GM10266 (cell line): Measurements from ENCODE around the gene CREB3L2.
A peak's percentile ranks its signal among the peaks of the same experiment; 100 is the strongest.
"Not testable (repeated sequence)": the region's sequence is repeated elsewhere in the genome, so short reads cannot be mapped to it uniquely, and the experiment has no call there.

Experiments
- DNase-seq: peaks from one replicate; pipeline ENCODE4 v3.0.0; 2012; ENCODE audit errors: extremely low spot score
- TF ChIP-seq, protein P1 (sequence below): IDR thresholded peaks from 2 replicates; pipeline ENCODE4 v1.5.1; 2012; ENCODE audit warnings: mild to moderate bottlenecking, low read depth; ENCODE audit not compliant: control insufficient read depth, insufficient read depth; ENCODE audit errors: missing control alignments

CREB3L2 gene

DNA sequence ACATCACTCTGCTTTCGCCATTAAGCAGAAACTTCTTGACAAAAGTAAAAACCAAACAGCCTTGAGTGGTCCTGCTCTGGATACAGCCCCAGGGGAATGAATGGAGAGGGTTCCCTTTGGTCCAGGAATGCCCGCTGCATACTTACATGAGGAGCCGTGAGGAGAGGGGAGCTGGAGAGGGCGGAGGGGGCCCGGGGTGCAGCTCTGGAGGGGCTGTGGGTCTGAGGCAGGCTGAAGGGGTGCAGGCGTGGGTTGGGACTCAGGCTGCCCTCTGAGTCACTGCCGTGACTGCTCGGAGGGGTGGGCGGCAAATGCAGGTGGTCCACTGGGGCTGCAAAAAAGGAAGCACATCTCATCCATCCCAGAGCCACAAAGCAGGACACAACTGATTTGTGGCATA is 93.8 kb downstream of the CREB3L2 start:
- TF ChIP-seq, protein P1, sequence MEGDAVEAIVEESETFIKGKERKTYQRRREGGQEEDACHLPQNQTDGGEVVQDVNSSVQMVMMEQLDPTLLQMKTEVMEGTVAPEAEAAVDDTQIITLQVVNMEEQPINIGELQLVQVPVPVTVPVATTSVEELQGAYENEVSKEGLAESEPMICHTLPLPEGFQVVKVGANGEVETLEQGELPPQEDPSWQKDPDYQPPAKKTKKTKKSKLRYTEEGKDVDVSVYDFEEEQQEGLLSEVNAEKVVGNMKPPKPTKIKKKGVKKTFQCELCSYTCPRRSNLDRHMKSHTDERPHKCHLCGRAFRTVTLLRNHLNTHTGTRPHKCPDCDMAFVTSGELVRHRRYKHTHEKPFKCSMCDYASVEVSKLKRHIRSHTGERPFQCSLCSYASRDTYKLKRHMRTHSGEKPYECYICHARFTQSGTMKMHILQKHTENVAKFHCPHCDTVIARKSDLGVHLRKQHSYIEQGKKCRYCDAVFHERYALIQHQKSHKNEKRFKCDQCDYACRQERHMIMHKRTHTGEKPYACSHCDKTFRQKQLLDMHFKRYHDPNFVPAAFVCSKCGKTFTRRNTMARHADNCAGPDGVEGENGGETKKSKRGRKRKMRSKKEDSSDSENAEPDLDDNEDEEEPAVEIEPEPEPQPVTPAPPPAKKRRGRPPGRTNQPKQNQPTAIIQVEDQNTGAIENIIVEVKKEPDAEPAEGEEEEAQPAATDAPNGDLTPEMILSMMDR = no peak
- no peak for DNase-seq

DNA sequence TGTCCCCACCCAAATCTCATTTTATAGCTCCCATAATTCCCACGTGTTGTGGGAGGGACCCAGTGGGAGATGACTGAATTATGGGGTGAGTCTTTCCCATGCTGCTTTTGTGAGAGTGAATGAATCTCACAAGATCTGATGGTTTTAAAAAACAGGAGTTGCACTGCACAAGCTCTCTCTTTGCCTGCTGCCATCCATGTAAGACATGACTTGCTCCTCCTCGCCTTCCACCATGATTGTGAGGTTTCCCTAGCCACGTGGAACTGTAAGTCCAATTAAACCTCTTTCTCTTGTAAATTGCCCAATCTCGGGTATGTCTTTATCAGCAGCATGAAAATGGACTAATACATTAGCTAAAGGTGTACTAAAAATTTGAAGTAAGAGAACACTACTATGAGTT is 95.2 kb downstream of the CREB3L2 start:
- not testable (repeated sequence) for DNase-seq

DNA sequence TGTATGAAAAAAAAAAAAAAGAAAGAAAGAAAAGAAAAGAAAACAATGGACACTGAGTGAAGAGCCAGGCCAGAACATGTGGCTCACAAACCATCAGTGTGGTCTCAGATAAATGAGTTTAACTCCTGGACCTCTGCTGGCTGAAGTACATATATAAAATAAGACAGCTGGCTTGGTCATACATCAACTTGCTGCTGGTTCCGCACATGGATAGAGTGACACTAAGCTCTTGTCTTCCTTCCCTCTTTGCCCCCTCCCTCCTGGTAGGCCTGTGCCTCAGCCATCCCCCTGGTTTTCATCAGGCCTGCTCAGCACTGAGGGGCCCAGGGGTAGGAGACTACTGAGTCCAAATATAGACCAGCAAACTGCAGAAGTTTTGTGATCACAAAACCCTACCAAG is 97.1 kb downstream of the CREB3L2 start:
- DNase-seq = no peak
- TF ChIP-seq, protein P1 = no peak

DNA sequence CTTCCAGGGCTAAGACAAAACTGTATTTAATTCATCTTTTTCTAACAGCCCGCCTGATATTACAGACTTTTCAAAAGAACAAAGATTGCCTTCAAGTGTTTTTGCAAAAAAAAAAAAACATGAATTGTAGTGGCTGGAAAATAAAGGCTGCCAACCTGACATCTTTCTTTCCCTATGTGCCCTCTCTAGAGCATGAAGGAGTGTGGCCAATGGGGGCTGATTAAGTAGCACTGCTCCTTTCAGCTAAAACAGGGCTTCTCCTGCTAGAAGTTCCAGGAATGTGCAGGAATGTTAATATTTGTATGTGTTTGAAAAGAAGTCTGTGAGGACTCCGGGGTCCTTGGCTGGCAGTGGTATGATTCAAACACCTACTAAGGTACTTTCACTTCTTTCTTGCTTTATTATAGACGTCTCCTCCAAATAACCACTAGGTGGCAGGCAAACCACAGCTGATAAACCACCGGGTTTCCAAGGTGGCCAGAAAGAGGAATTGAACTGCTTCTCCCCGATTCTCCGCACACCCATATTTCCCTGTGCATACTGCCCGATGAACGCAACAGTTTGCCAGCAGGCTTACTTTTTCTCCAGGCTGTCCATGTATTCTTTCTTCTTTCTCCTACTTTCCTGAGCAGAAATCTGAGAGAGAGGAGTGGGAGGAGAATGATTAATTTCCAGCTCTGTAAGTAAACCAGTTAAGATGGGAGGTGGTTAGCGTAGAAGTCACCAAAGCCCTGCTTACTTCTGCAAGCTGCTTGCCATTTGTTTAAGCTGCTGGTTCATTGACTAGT is 98.3 kb downstream of the CREB3L2 start:
- TF ChIP-seq, protein P1 = peak; percentile 67
- DNase-seq = peak; percentile 70

DNA sequence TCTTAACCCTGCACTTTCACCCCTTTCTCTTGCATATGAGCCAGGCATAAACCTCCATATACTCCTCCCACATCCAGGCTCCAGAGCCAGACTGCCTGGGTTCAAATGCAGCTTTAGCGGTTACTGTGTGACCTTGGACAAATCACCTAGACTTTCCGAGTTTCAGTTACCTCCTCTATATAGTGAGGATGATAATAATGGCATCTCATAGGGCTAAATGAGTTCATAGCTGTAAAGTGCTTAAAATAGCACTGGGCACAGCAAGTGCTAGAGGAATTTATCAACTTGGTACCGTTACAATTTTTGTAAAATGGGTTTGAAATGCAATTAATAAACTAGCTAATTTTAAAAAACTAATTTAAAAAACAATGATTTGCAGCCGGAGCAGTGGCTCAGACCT is 101.7 kb downstream of the CREB3L2 start:
- no peak for DNase-seq
- TF ChIP-seq, protein P1 = no peak

DNA sequence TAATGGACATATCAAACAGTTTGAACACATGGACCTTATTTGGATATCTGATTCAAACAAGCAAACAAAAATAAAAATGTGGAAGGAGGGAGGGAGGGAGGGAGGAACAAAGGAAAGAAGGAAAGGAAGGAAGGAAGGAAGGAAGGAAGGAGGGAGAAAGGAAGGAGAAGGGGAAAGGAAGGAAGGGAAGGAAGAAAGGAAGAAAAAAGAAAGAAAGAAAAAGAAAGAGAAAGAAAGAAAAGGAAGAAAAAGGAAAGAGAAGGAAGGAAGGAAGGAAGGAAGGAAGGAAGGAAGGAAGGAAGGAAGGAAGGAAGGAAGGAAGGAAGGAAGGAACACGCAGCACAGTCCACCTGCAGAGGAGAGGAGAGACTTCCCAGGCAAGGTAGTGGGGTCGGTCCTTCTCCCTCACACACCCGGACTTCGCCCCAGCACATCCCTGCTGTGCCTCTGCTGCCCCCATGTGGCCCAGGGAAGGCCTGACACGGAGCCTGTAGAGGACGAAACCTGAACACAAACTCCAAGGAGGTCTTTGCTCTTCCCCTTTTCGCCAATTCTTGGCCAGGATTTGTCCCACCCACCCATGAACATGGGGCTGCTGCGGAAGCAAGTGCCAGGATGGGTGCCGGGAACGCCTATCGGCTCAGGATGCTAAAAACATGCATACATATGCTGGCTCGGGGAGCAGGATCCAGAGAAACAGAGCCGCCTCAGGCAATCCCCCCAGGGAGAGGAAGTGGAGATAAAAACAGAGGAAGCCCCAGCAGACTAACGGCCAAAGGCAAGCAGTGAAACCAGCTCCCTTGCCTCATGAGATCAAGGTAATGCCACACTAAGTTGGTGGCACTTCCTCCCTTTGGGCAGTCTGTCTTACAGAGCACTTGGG is 102.8 kb downstream of the CREB3L2 start:
- DNase-seq = peak; percentile 70
- TF ChIP-seq, protein P1 = peak; percentile 98

DNA sequence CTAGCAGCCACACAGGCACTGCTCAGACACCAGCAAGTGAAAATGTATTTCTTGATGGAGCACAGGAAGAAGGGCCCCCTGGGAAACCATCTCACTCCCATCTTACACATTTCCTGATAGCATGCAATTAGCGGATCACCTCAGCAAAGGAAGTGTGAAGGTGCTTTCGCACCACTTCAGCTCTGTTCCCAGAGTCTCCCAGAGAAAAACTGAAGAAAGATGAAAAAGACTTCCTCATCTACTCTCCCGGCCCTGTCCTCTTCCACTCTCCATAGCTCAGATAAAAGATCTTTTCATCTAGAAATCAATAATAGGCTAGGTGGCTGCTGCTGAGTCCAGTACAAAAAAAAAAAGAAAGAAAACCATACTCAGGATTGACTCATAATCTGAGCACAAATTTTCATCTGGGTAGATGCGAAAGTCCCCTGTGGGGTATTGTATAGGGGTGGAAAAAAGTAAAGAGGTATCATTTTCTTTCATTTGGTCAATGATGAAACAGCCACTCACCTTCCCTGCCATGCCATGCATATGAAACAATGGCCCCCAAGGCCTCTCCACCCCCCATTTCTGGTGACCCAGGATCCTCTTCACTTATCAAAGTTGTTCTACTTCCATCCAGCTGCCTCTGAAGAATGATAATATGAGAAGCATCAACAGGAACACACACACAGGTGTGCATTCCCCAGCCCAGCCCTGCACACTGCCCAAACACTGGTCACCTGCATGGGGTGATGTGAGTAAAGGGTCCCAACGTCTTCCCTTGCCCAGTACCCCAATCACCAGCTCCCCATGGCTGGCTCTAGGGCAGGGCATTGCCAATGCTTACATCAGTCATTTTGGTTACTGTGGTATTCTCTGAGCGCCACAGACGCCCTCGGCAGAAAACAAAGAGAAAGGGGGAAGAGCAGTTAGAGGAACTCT is 106.3 kb downstream of the CREB3L2 start:
- DNase-seq = peak; percentile 43

More for the DNA sequence above, 106.3 kb downstream of the CREB3L2 start:
- TF ChIP-seq, protein P1 = no peak
